AG09319 (cell line): ENCODE data around the gene C16orf95.
"Not testable (repeated sequence)": the region's sequence is repeated elsewhere in the genome, so short reads cannot be mapped to it uniquely, and the experiment has no call there.

Experiments used
- DNase-seq: peaks from one replicate; pipeline ENCODE4 v3.0.0-alpha.2; 2010; ENCODE audit warnings: low read depth; ENCODE audit errors: extremely low read depth
- TF ChIP-seq, protein P1 (sequence below): IDR thresholded peaks from 2 replicates; pipeline ENCODE4 v1.5.1; 2011; ENCODE audit warnings: low read depth, mild to moderate bottlenecking, inconsistent platforms, low read length, moderate library complexity

The C16orf95 gene

DNA sequence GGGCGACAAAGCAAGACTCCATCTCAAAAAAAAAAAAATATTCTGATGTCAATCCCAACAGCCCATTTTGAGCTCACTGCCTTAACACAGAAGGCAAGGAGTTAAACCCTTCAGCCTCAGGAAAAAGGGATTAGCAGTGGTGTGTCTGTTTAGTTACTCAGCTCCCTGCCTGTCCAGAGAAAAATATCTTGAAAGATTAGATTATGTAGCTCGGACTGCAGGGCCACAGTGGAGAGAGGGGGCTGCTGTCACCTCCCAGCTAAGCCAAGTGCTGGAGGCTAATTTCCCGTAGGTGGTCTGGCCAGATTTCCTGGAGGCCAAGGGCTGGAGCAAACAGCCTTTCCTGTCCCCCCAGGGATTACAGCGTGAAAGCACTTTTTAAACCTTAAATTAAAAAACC, 50.3 kb downstream of the C16orf95 start:
- DNase-seq: no peak
- TF ChIP-seq, protein P1, sequence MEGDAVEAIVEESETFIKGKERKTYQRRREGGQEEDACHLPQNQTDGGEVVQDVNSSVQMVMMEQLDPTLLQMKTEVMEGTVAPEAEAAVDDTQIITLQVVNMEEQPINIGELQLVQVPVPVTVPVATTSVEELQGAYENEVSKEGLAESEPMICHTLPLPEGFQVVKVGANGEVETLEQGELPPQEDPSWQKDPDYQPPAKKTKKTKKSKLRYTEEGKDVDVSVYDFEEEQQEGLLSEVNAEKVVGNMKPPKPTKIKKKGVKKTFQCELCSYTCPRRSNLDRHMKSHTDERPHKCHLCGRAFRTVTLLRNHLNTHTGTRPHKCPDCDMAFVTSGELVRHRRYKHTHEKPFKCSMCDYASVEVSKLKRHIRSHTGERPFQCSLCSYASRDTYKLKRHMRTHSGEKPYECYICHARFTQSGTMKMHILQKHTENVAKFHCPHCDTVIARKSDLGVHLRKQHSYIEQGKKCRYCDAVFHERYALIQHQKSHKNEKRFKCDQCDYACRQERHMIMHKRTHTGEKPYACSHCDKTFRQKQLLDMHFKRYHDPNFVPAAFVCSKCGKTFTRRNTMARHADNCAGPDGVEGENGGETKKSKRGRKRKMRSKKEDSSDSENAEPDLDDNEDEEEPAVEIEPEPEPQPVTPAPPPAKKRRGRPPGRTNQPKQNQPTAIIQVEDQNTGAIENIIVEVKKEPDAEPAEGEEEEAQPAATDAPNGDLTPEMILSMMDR: no peak

- TF ChIP-seq, protein P1: no peak
- no peak for DNase-seq
These were observed 51.9 kb downstream of the C16orf95 start for GRCh38 chr16:87265261-87265660.

- TF ChIP-seq, protein P1: no peak
- DNase-seq: no peak
These were observed 52.6 kb downstream of the C16orf95 start for GRCh38 chr16:87264634-87265033.

DNA sequence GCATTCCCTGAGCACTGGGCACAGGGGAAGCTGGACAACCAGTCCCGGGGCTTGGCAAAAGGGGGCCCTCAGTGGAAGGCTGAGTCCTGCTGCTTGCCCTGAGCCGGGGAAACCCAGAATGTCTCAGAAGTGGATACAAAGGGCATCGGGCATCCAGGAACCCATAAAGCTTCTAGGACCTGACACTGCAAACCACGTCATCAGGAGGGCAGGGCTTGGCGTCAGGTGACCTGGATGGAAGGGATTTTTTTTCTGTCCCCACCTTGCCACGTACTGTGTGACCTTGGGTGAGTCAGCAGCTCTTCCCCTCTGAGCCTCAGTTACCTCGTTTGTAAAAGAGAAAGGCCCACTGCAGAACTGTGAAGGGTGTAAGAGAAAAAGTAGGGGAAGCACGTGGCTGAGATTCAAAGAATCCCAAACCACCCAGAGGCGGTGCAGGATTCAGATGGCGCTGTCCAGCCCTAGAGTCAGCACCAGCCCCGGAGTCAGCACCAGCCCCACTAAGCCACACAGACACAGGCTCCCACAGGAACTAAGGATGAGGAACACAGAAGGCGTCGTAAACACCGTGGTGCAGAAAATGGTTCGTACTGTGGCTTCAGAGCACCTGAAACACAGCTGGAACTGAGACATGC, 53.7 kb downstream of the C16orf95 start:
- no peak for DNase-seq
- TF ChIP-seq, protein P1: no peak

GRCh38 chr16:87259431-87259830, 57.8 kb downstream of the C16orf95 start:
- TF ChIP-seq, protein P1: no peak
- DNase-seq: no peak

DNA sequence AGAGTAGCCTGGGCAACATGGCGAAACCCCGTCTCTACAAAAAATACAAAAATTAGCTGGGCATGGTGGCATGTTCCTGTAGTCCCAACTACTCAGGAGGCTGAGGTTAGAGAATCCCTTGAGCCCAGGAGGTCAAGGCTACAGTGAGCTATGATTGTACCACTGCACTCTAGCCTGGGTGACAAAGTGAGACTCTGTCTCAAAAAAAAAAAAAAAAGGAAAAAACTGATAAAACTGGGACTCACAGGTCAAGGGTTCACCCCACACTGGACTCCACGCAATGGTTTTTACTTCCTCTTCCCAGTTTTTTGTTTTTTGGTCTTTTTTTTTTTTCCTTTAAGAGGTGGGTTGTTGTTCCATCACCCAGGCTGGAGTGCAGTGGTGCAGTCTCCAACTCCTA, 58.5 kb downstream of the C16orf95 start:
- not testable (repeated sequence) for DNase-seq

DNA sequence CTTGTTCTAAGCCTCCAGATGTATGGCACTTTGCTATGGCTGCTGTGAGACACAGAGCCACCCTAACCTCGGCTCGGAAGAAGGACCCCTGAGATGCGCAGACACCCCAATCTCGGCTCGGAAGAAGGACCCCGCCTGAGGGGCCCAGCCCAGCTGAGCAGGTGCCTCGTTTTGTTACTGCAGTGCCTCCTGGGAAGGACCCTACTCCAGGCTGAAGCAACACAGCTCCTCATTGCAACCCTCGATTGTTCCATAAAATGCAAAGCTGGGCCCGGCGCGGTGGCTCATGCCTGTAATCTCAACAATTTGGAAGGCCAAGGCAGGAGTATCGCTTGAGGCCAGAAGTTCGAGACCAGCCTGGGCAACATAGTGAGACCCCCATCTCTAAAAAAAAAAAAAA, 61.3 kb downstream of the C16orf95 start:
- DNase-seq: no peak
- TF ChIP-seq, protein P1: no peak

DNA sequence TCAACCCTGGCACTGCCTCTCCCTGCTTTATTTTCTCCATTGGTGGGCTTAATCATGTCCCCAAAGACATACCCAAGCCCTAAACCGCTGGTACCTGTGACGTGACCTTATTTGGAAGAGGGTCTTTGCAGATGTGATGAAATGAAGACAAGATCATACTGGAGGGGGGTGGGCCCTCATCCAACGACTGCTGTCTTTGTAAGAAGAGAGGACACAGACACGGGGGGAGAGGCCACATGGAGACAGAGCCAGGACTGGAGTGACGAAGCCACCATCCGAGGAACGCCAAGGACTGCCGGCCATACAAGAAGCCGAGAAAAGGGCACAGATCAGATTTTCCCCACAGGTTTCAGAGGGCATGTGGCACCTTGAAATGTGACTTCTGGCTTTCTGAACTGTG, 62.5 kb downstream of the C16orf95 start:
- TF ChIP-seq, protein P1: no peak
- DNase-seq: no peak
